ENCODE results near the gene SLC25A14. TPM values are rescaled to one million over a fixed set of nuclear protein-coding genes. Genes with fewer than 3 reads are reported as not detected.

SLC25A14 gene
- total and polyA plus RNA-seq, 9 donors = 7.2 to 11.1 (median 9.7) TPM

- Histone ChIP-seq H3K27me3 (ENCODE audit: control insufficient read depth, insufficient read depth, low read length) (peaks cover 7% of the 10 kb centered on the region), H3K4me3 (ENCODE audit: low read length) (no peak overlapping the region), H3K27ac (ENCODE audit: low read length) (no peak overlapping the region), H3K9me3 (replicated peaks; ENCODE audit: control insufficient read depth, low read depth, low read length) (no peaks in the 10 kb centered on the region), H3K36me3 (ENCODE audit: control insufficient read depth, insufficient read depth, low read length) (peaks cover 26% of the 10 kb centered on the region), H3K4me1 (ENCODE audit: control insufficient read depth, insufficient read depth, low read length) (no peaks in the 10 kb centered on the region)
- no CpG with 5 or more reads among the region's 2 CpGs for WGBS (ENCODE audit: insufficient coverage)
- peak; percentile 3 for DNase-seq
Observed at GRCh38 chrX:130413415-130413814, 73.7 kb downstream of the SLC25A14 start.

- DNase-seq = no peak
Observed at GRCh38 chrX:130414800-130415199, 75.1 kb downstream of the SLC25A14 start.

GRCh38 chrX:130415201-130415600 lies 75.5 kb downstream of the SLC25A14 start:
- no peak for DNase-seq
- H3K36me3 ChIP-seq (ENCODE audit: control insufficient read depth, insufficient read depth, low read length) = peaks cover 17% of the 10 kb centered on the region
- no peak overlapping the region for H3K4me3 ChIP-seq (ENCODE audit: low read length)
- H3K4me1 ChIP-seq (ENCODE audit: control insufficient read depth, insufficient read depth, low read length) = no peaks in the 10 kb centered on the region
- H3K9me3 ChIP-seq (replicated peaks; ENCODE audit: control insufficient read depth, low read depth, low read length) = no peaks in the 10 kb centered on the region
- 86% methylated on average over 1 of the region's 7 CpGs for WGBS (ENCODE audit: insufficient coverage)
- H3K27ac ChIP-seq (ENCODE audit: low read length) = no peak overlapping the region
- H3K27me3 ChIP-seq (ENCODE audit: control insufficient read depth, insufficient read depth, low read length) = peaks cover 8% of the 10 kb centered on the region

More at GRCh38 chrX:130414800-130415199, 75.1 kb downstream of the SLC25A14 start:
- Histone ChIP-seq H3K27me3 (ENCODE audit: control insufficient read depth, insufficient read depth, low read length) (peaks cover 8% of the 10 kb centered on the region), H3K27ac (ENCODE audit: low read length) (no peak overlapping the region), H3K4me3 (ENCODE audit: low read length) (no peak overlapping the region), H3K4me1 (ENCODE audit: control insufficient read depth, insufficient read depth, low read length) (no peaks in the 10 kb centered on the region), H3K36me3 (ENCODE audit: control insufficient read depth, insufficient read depth, low read length) (peaks cover 19% of the 10 kb centered on the region), H3K9me3 (replicated peaks; ENCODE audit: control insufficient read depth, low read depth, low read length) (no peaks in the 10 kb centered on the region)
- WGBS (ENCODE audit: insufficient coverage) = 93% methylated on average over 2 of the region's 5 CpGs

GRCh38 chrX:130416785-130417184 lies 77.1 kb downstream of the SLC25A14 start:
- H3K36me3 ChIP-seq (ENCODE audit: control insufficient read depth, insufficient read depth, low read length) = peaks cover 10% of the 10 kb centered on the region
- H3K4me1 ChIP-seq (ENCODE audit: control insufficient read depth, insufficient read depth, low read length) = no peaks in the 10 kb centered on the region
- H3K9me3 ChIP-seq (replicated peaks; ENCODE audit: control insufficient read depth, low read depth, low read length) = no peaks in the 10 kb centered on the region
- no peak overlapping the region for H3K27ac ChIP-seq (ENCODE audit: low read length)
- H3K4me3 ChIP-seq (ENCODE audit: low read length) = no peak overlapping the region
- DNase-seq = no peak
- H3K27me3 ChIP-seq (ENCODE audit: control insufficient read depth, insufficient read depth, low read length) = peaks cover 8% of the 10 kb centered on the region
- WGBS (ENCODE audit: insufficient coverage) = 72% methylated on average over 3 of the region's 4 CpGs

- Histone ChIP-seq H3K27ac (ENCODE audit: low read length) (no peak overlapping the region), H3K27me3 (ENCODE audit: control insufficient read depth, insufficient read depth, low read length) (peaks cover 10% of the 10 kb centered on the region), H3K36me3 (ENCODE audit: control insufficient read depth, insufficient read depth, low read length) (peaks cover 4% of the 10 kb centered on the region), H3K4me3 (ENCODE audit: low read length) (no peak overlapping the region), H3K9me3 (replicated peaks; ENCODE audit: control insufficient read depth, low read depth, low read length) (no peaks in the 10 kb centered on the region), H3K4me1 (ENCODE audit: control insufficient read depth, insufficient read depth, low read length) (no peaks in the 10 kb centered on the region)
- no CpG with 5 or more reads among the region's 2 CpGs for WGBS (ENCODE audit: insufficient coverage)
- no peak for DNase-seq
Observed at GRCh38 chrX:130418066-130418465, 78.3 kb downstream of the SLC25A14 start.

GRCh38 chrX:130418740-130419139 lies 79.0 kb downstream of the SLC25A14 start:
- H3K4me1 ChIP-seq (ENCODE audit: control insufficient read depth, insufficient read depth, low read length) = no peaks in the 10 kb centered on the region
- DNase-seq = no peak
- H3K9me3 ChIP-seq (replicated peaks; ENCODE audit: control insufficient read depth, low read depth, low read length) = no peaks in the 10 kb centered on the region
- no CpG with 5 or more reads among the region's 4 CpGs for WGBS (ENCODE audit: insufficient coverage)
- H3K4me3 ChIP-seq (ENCODE audit: low read length) = no peak overlapping the region
- H3K27ac ChIP-seq (ENCODE audit: low read length) = no peak overlapping the region
- peaks cover 10% of the 10 kb centered on the region for H3K27me3 ChIP-seq (ENCODE audit: control insufficient read depth, insufficient read depth, low read length)
- H3K36me3 ChIP-seq (ENCODE audit: control insufficient read depth, insufficient read depth, low read length) = peaks cover 4% of the 10 kb centered on the region

GRCh38 chrX:130419263-130419662 lies 79.5 kb downstream of the SLC25A14 start:
- H3K4me1 ChIP-seq (ENCODE audit: control insufficient read depth, insufficient read depth, low read length) = no peaks in the 10 kb centered on the region
- peaks cover 4% of the 10 kb centered on the region for H3K36me3 ChIP-seq (ENCODE audit: control insufficient read depth, insufficient read depth, low read length)
- WGBS (ENCODE audit: insufficient coverage) = 71% methylated on average over 1 of the region's 2 CpGs
- H3K27me3 ChIP-seq (ENCODE audit: control insufficient read depth, insufficient read depth, low read length) = peaks cover 10% of the 10 kb centered on the region
- no peak overlapping the region for H3K27ac ChIP-seq (ENCODE audit: low read length)
- no peak for DNase-seq
- no peak overlapping the region for H3K4me3 ChIP-seq (ENCODE audit: low read length)
- no peaks in the 10 kb centered on the region for H3K9me3 ChIP-seq (replicated peaks; ENCODE audit: control insufficient read depth, low read depth, low read length)

Other genes with a start within 250 kb of the SLC25A14 start
- gene ELF4, start 229.4 kb upstream of the SLC25A14 start, total RNA-seq = 7.6 TPM
- 10 to 100 TPM in 5 of 8 donors, 1 to 10 TPM in 3; 6.9 to 16.9 (median 11.1) TPM for gene ELF4, start 229.4 kb upstream of the SLC25A14 start, polyA plus RNA-seq (ENCODE audit: insufficient read depth in 1 of 8, insufficient read length in 8 of 8, low replicate concordance in 1 of 8)
- 14.1 TPM for gene AIFM1, start 174.1 kb upstream of the SLC25A14 start, total RNA-seq
- gene AIFM1, start 174.1 kb upstream of the SLC25A14 start, polyA plus RNA-seq (ENCODE audit: insufficient read depth in 1 of 8, insufficient read length in 8 of 8, low replicate concordance in 1 of 8) = 10 to 100 TPM; 22.2 to 27.8 (median 25.0) TPM
- 0.49 TPM for gene RAB33A, start 168.0 kb upstream of the SLC25A14 start, total RNA-seq
- gene RAB33A, start 168.0 kb upstream of the SLC25A14 start, polyA plus RNA-seq (ENCODE audit: insufficient read depth in 1 of 8, insufficient read length in 8 of 8, low replicate concordance in 1 of 8) = under 1 TPM; 0.10 to 0.44 (median 0.25) TPM
- gene ZNF280C, start 71.0 kb upstream of the SLC25A14 start, total RNA-seq = 5.8 TPM
- 1 to 10 TPM; 3.9 to 8.3 (median 5.1) TPM for gene ZNF280C, start 71.0 kb upstream of the SLC25A14 start, polyA plus RNA-seq (ENCODE audit: insufficient read depth in 1 of 8, insufficient read length in 8 of 8, low replicate concordance in 1 of 8)
- not detected for gene GPR119, start 45.8 kb downstream of the SLC25A14 start, total RNA-seq
- gene GPR119, start 45.8 kb downstream of the SLC25A14 start, polyA plus RNA-seq (ENCODE audit: insufficient read depth in 1 of 8, insufficient read length in 8 of 8, low replicate concordance in 1 of 8) = not detected
- 28.1 TPM for gene RBMX2, start 62.1 kb downstream of the SLC25A14 start, total RNA-seq
- 10 to 100 TPM; 19.0 to 25.6 (median 21.8) TPM for gene RBMX2, start 62.1 kb downstream of the SLC25A14 start, polyA plus RNA-seq (ENCODE audit: insufficient read depth in 1 of 8, insufficient read length in 8 of 8, low replicate concordance in 1 of 8)

Data from muscle of leg (tissue), 11 donors.